OCI-LY7 (cell line): ENCODE data around the gene ITIH4. TPM values are rescaled to one million over a fixed set of nuclear protein-coding genes. Genes with fewer than 3 reads are reported as not detected.
A peak's percentile ranks its signal among the peaks of the same experiment; 100 is the strongest.

Experiments
- BruUV-seq: library from RNA; stranded (reverse); fragments of 400-500 nt; replicated peaks from 2 replicates; lab custom pipeline; 2021; lab: Mats Ljungman, UMichigan
- CTCF ChIA-PET: fragments of 300-600 bp; sonication (Branson Sonifier 250); formaldehyde crosslinking; loops from one replicate; lab custom pipeline; 2022; ENCODE audit warnings: antibody characterized with exemption; ENCODE audit not compliant: unreplicated experiment; lab: Charles Lee
- POLR2A ChIA-PET: fragments of 300-600 bp; sonication (Branson Sonifier 250); formaldehyde crosslinking; loops from one replicate; lab custom pipeline; 2022; ENCODE audit warnings: antibody characterized with exemption; lab: Charles Lee
- DNase-seq: peaks from one replicate; pipeline ENCODE4 v3.0.0-alpha.2; 2015; ENCODE audit warnings: low spot score
- H2AFZ ChIP-seq: fragments of 200-600 bp; sonication (generic), shearing (Covaris generic); 2 replicates; pipeline ENCODE4 v1.6.1; 2014; ENCODE audit warnings: mild to moderate bottlenecking, antibody characterized with exemption, low read length, moderate library complexity
- H3K27ac ChIP-seq: fragments of 200-600 bp; sonication (generic); 2 replicates; pipeline ENCODE4 v1.5.1; 2014; ENCODE audit warnings: mixed run types, low read depth, mild to moderate bottlenecking, moderate library complexity, low read length, inconsistent platforms; ENCODE audit not compliant: poor library complexity, severe bottlenecking
- H3K36me3 ChIP-seq: fragments of 200-600 bp; sonication (generic); 2 replicates; pipeline ENCODE4 v1.6.1; 2014; ENCODE audit warnings: mild to moderate bottlenecking, antibody characterized with exemption, low read length, moderate library complexity, mixed read lengths; ENCODE audit not compliant: insufficient read depth
- H3K4me1 ChIP-seq: fragments of 200-600 bp; sonication (generic); 2 replicates; pipeline ENCODE4 v1.5.1; 2014; ENCODE audit warnings: mild to moderate bottlenecking, low read length; ENCODE audit not compliant: insufficient read depth, poor library complexity, severe bottlenecking
- H3K4me2 ChIP-seq: fragments of 200-600 bp; sonication (generic); 2 replicates; pipeline ENCODE4 v1.6.1; 2014; ENCODE audit warnings: mild to moderate bottlenecking, low read length
- H3K4me3 ChIP-seq: fragments of 200-600 bp; sonication (generic); 2 replicates; pipeline ENCODE4 v1.5.1; 2014; ENCODE audit warnings: mild to moderate bottlenecking, low read depth, low read length; ENCODE audit not compliant: poor library complexity, severe bottlenecking
- H3K79me2 ChIP-seq: fragments of 200-600 bp; sonication (generic); 2 replicates; pipeline ENCODE4 v1.6.1; 2016; ENCODE audit warnings: low read depth, mild to moderate bottlenecking, low read length, moderate library complexity, mixed read lengths; ENCODE audit not compliant: insufficient read depth
- H3K9me2 ChIP-seq: fragments of 200-600 bp; sonication (generic); 2 replicates; pipeline ENCODE4 v1.6.1; 2016; ENCODE audit warnings: mild to moderate bottlenecking, low read length, mixed read lengths; ENCODE audit not compliant: insufficient read depth
- H3K9me3 ChIP-seq: fragments of 200-600 bp; sonication (generic); 2 replicates; pipeline ENCODE4 v1.6.1; 2014; ENCODE audit warnings: mild to moderate bottlenecking, mixed run types, low read length, mixed read lengths
- H4K20me1 ChIP-seq: fragments of 200-600 bp; sonication (generic); 2 replicates; pipeline ENCODE4 v1.6.1; 2014; ENCODE audit warnings: mild to moderate bottlenecking, antibody characterized with exemption, low read length, moderate library complexity, mixed read lengths; ENCODE audit not compliant: insufficient read depth
- EZH2phosphoT487 ChIP-seq: fragments of 200-600 bp; sonication (generic); IDR thresholded peaks from 2 replicates; pipeline ENCODE4 v1.6.1; 2018; ENCODE audit warnings: low read depth, borderline replicate concordance, mild to moderate bottlenecking, mixed run types, antibody characterized with exemption, low read length, moderate library complexity, mixed read lengths
- intact Hi-C: fragments of 100-400 bp; cut with micrococcal nuclease; formaldehyde crosslinking; loops from one replicate; pipeline ENCODE4 v1.10.0; 2022; ENCODE audit not compliant: unreplicated experiment
- total RNA-seq, 2 experiments: library from RNA; depleted of rRNA in 1 of 2; stranded (reverse); fragments of >200 nt in 1 of 2; shearing (Covaris generic) in 1 of 2; gene quantifications; 2 replicates each; pipeline ENCODE4 v1.2.3, GENCODE V29; 2014 to 2022
- TF ChIP-seq, protein P1 (sequence below): fragments of 200-600 bp; sonication (generic); conservative IDR thresholded peaks from 2 replicates; pipeline ENCODE4 v1.5.1; 2014; ENCODE audit warnings: mild to moderate bottlenecking, antibody characterized with exemption, low read length, moderate library complexity, mixed read lengths

The ITIH4 gene
- total RNA-seq, 2 experiments from 2014 or later, result 2.1 to 2.2 TPM

DNA sequence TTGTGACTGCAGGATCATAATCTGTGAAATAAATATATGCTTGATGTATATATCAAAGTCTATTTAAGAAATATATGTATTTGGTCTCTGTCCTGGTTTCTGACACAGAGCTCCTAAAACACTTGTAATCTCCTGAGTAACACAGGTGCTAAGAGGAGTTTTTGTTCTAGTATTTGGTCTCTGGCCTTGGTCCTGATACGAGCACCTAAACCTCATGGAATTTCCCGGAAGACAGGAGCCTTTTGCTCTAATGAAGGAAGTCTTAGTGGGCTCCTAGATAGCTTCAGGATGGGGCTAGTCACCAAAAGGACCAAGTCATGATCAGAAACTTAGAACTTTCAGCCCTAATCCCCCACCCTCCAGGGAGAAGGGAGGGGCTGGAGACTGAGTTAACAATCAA, 23.5 kb upstream of the ITIH4 start:
- peaks cover 9% of the 10 kb centered on the region; the same call in 1 of the 2 replicates for H3K36me3 ChIP-seq
- ChIA-PET CTCF (no interaction called here), POLR2A (interaction anchor here (0.7 to 0.9 kb wide), 2 partner anchors 8 to 461 kb away, joined by 3 to 4 read pairs; no protein-coding TSS in a partner anchor)
- BruUV-seq, result no TSS peak
- no peak overlapping the region for H2AFZ ChIP-seq
- H3K4me3 ChIP-seq, result no peak overlapping the region
- H3K4me2 ChIP-seq, result no peak overlapping the region
- TF ChIP-seq, protein P1, sequence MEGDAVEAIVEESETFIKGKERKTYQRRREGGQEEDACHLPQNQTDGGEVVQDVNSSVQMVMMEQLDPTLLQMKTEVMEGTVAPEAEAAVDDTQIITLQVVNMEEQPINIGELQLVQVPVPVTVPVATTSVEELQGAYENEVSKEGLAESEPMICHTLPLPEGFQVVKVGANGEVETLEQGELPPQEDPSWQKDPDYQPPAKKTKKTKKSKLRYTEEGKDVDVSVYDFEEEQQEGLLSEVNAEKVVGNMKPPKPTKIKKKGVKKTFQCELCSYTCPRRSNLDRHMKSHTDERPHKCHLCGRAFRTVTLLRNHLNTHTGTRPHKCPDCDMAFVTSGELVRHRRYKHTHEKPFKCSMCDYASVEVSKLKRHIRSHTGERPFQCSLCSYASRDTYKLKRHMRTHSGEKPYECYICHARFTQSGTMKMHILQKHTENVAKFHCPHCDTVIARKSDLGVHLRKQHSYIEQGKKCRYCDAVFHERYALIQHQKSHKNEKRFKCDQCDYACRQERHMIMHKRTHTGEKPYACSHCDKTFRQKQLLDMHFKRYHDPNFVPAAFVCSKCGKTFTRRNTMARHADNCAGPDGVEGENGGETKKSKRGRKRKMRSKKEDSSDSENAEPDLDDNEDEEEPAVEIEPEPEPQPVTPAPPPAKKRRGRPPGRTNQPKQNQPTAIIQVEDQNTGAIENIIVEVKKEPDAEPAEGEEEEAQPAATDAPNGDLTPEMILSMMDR, result no peak
- TF ChIP-seq EZH2phosphoT487, result no peak
- H3K9me3 ChIP-seq, result no peaks in the 10 kb centered on the region
- H3K4me1 ChIP-seq, result no peaks in the 10 kb centered on the region
- intact Hi-C loops, result no loop called here
- H3K27ac ChIP-seq, result no peak overlapping the region
- H3K9me2 ChIP-seq, result no peaks in the 10 kb centered on the region
- no peak for DNase-seq
- H3K79me2 ChIP-seq, result no peaks in the 10 kb centered on the region
- no peaks in the 10 kb centered on the region for H4K20me1 ChIP-seq

DNA sequence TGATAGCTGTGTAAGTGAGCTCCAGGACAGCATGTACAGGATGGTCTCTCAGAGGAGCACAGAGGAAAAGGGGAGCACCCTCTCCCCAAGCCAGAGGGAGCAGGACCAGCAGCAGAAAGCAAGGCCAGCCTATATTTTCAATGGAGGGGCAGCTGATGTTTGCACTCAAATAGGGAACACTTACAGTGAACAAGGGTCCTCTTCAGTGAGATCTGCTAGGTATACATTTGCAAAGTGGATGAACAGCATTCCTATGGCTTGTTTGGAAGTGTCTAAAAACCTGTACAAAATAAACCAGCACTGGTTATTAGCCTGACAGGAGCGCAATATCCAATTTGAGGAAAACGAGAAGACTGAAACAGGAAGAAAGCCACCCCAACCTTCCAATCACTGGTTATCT, 21.9 kb upstream of the ITIH4 start:
- H3K9me3 ChIP-seq, result no peaks in the 10 kb centered on the region
- H3K36me3 ChIP-seq, result peaks cover 9% of the 10 kb centered on the region; the same call in 1 of the 2 replicates
- intact Hi-C loops, result no loop called here
- H3K79me2 ChIP-seq, result no peaks in the 10 kb centered on the region
- TF ChIP-seq EZH2phosphoT487, result no peak
- TF ChIP-seq, protein P1, result no peak
- ChIA-PET POLR2A (no interaction called here), CTCF (interaction anchor here (0.5 kb wide), 1 partner anchor 218 kb away, joined by 3 read pairs; no protein-coding TSS in a partner anchor)
- no peak overlapping the region for H3K27ac ChIP-seq
- no peak overlapping the region for H2AFZ ChIP-seq
- H3K4me1 ChIP-seq, result no peaks in the 10 kb centered on the region
- no TSS peak for BruUV-seq
- H3K9me2 ChIP-seq, result no peaks in the 10 kb centered on the region
- no peak overlapping the region for H3K4me2 ChIP-seq
- no peaks in the 10 kb centered on the region for H4K20me1 ChIP-seq
- DNase-seq, result no peak
- no peak overlapping the region for H3K4me3 ChIP-seq

DNA sequence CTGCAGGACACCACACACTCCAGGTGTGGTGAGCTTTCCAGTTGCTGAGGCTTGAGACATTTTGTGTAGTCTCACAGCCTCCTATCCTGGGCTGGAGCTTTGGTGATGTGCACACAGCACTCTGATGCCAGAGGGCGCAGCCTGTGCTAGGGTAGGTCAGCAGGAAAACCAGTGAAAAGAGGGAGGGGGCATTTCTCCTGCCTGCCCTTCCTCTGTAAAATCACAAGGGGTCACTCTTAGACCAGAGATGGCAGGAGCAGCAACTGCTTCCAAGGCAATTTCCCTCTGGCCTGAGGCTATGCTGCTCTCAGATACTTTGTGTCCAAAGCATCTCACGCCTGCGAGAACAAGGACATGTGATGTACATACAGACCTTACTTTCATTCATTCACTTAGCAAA, 20.9 kb upstream of the ITIH4 start:
- no peaks in the 10 kb centered on the region for H3K9me3 ChIP-seq
- H3K27ac ChIP-seq, result no peak overlapping the region
- H3K9me2 ChIP-seq, result no peaks in the 10 kb centered on the region
- H3K79me2 ChIP-seq, result no peaks in the 10 kb centered on the region
- H3K36me3 ChIP-seq, result peaks cover 9% of the 10 kb centered on the region; the same call in 1 of the 2 replicates
- intact Hi-C loops, result loop anchor here (1.0 kb wide), 2 partner anchors 83 to 221 kb away; no protein-coding TSS in a partner anchor
- BruUV-seq, result no TSS peak
- DNase-seq, result peak; percentile 60
- H3K4me2 ChIP-seq, result no peak overlapping the region
- ChIA-PET CTCF (no interaction called here), POLR2A (no interaction called here)
- H3K4me3 ChIP-seq, result no peak overlapping the region
- no peak for TF ChIP-seq EZH2phosphoT487
- TF ChIP-seq, protein P1, result peak; percentile 81
- H4K20me1 ChIP-seq, result no peaks in the 10 kb centered on the region
- no peaks in the 10 kb centered on the region for H3K4me1 ChIP-seq
- no peak overlapping the region for H2AFZ ChIP-seq
